ENCODE measurements around the gene STXBP2. TPM values are rescaled to one million over a fixed set of nuclear protein-coding genes. Genes with fewer than 3 reads are reported as not detected.

STXBP2 gene
- total RNA-seq, 1 experiment from 2014 or later = 92.5 TPM

DNA sequence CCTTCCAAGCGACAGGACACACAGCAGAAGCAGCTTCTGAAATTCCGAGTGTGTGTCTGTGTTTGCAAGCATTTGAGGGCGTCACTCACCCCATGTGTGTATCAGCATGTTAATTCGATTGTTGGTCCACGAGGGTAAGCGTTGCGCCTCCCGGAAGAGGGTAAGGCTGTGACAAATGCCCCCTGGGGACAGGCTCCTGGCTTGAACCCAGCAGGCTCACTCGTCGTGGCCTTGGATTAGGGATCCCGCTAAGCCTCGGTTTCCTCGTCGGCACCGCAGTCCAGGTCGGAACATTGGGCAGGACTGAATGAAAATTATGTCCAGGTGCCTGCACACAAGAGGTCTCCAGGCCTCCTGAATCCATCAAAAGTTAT lies 606 bp upstream of the STXBP2 start:
- Histone ChIP-seq H3K18ac (ENCODE audit: insufficient read length, low read depth, low read length) (no peak overlapping the region), H2BK15ac (ENCODE audit: low read depth, low read length) (no peak overlapping the region), H3K23me2 (ENCODE audit: insufficient read length, low read depth, low read length, poor library complexity, severe bottlenecking) (no peaks in the 10 kb centered on the region), H2BK5ac (ENCODE audit: insufficient read length, low read length) (no peak overlapping the region), H3K4ac (ENCODE audit: low read depth, low read length) (no peak overlapping the region), H3K79me2 (ENCODE audit: insufficient read depth, low read length) (no peaks in the 10 kb centered on the region; the same call in 1 of the 2 replicates), H3K27me3 (ENCODE audit: insufficient read depth, low read length) (peaks cover 16% of the 10 kb centered on the region; the same call in 1 of the 2 replicates), H4K91ac (ENCODE audit: insufficient read length, low read depth, low read length) (no peak overlapping the region), H3K4me2 (ENCODE audit: insufficient read depth, insufficient read length, low read length) (no peak overlapping the region), H2AK5ac (ENCODE audit: insufficient read length, low read length) (no peak overlapping the region), H3K27ac (ENCODE audit: insufficient read length, low read depth, low read length) (no peak overlapping the region), H3K79me1 (ENCODE audit: insufficient read depth, low read depth, low read length, poor library complexity, severe bottlenecking) (no peaks in the 10 kb centered on the region), H3T11ph (ENCODE audit: low read length) (no peak overlapping the region), H2BK20ac (ENCODE audit: low read depth, low read length, poor library complexity, severe bottlenecking) (no peak overlapping the region), H3K9me3 (ENCODE audit: control insufficient read depth, low read depth, low read length) (no peaks in the 10 kb centered on the region), H3K56ac (ENCODE audit: insufficient read length, low read depth, low read length) (no peak overlapping the region), H4K5ac (ENCODE audit: insufficient read length, low read depth, low read length) (no peak overlapping the region), H2BK12ac (ENCODE audit: insufficient read length, low read depth, low read length) (no peak overlapping the region), H3K9ac (ENCODE audit: extremely low read depth, insufficient read length, low read length) (no peak overlapping the region), H2AFZ (ENCODE audit: low read length) (no peak overlapping the region), H3K4me1 (ENCODE audit: insufficient read depth, low read length) (no peaks in the 10 kb centered on the region), H4K8ac (replicated peaks; ENCODE audit: insufficient read length, low read depth, low read length) (no peak overlapping the region), H2BK120ac (ENCODE audit: low read depth, low read length, poor library complexity, severe bottlenecking) (no peak overlapping the region), H3K14ac (ENCODE audit: insufficient read depth, low read length) (no peak overlapping the region), H4K20me1 (ENCODE audit: control insufficient read depth, insufficient read depth, insufficient read length) (no peaks in the 10 kb centered on the region), H3K23ac (ENCODE audit: insufficient read length, low read depth, low read length) (no peak overlapping the region)
- DNase-seq = no peak
- H3K9me3 Mint-ChIP-seq = no peaks in the 10 kb centered on the region
- peaks cover 30% of the 10 kb centered on the region for H3K27me3 Mint-ChIP-seq (ENCODE audit: low read depth)
- peak overlapping the region; percentile 79 to 81 for H3K4me3 Mint-ChIP-seq
- TF ChIP-seq, protein P1, sequence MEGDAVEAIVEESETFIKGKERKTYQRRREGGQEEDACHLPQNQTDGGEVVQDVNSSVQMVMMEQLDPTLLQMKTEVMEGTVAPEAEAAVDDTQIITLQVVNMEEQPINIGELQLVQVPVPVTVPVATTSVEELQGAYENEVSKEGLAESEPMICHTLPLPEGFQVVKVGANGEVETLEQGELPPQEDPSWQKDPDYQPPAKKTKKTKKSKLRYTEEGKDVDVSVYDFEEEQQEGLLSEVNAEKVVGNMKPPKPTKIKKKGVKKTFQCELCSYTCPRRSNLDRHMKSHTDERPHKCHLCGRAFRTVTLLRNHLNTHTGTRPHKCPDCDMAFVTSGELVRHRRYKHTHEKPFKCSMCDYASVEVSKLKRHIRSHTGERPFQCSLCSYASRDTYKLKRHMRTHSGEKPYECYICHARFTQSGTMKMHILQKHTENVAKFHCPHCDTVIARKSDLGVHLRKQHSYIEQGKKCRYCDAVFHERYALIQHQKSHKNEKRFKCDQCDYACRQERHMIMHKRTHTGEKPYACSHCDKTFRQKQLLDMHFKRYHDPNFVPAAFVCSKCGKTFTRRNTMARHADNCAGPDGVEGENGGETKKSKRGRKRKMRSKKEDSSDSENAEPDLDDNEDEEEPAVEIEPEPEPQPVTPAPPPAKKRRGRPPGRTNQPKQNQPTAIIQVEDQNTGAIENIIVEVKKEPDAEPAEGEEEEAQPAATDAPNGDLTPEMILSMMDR (conservative IDR thresholded peaks at IDR 0.05) = no peak
- WGBS (ENCODE audit: extremely low coverage, insufficient read length, low lambda C conversion rate) = no CpG with 5 or more reads among the region's 16 CpGs
- no peak overlapping the region for H3K27ac Mint-ChIP-seq
- peaks cover 0 to 5% of the 10 kb centered on the region in 2 experiments; a peak in 1 of 4 replicates for H3K4me1 Mint-ChIP-seq
- H3K36me3 Mint-ChIP-seq (ENCODE audit: insufficient read depth in 1 of 3, low read depth in 3 of 3) = peaks cover 7 to 17% (median 13%) of the 10 kb centered on the region in 3 experiments; a peak in 6 of 7 replicates
